ENCODE results near the gene ARHGEF12. TPM values are rescaled to one million over a fixed set of nuclear protein-coding genes. Genes with fewer than 3 reads are reported as not detected.

The ARHGEF12 gene
- polyA plus RNA-seq, 2 of the 4 experiments (the other 2 are of a cell fraction) = 16.7 to 27.2 TPM

- DNase-seq (ENCODE audit: low read depth in 1 of 2, low spot score in 1 of 2) (no peak), ATAC-seq (no peak), FAIRE-seq (no peak)
- no peak overlapping the region for H3K4me2 ChIP-seq
- CTCF ChIA-PET = interaction anchor here (2.2 to 15.7 kb wide), 2 partner anchors 11 to 80 kb away, joined by 12 to 407 read pairs; partner anchors contain the start of gene POU2F3
- H3K9me3 ChIP-seq = no peaks in the 10 kb centered on the region
- peaks cover 7% of the 10 kb centered on the region; the same call in 1 of the 3 replicates for H3K4me1 ChIP-seq
- H3K4me3 ChIP-seq = no peak overlapping the region
- POLR2A ChIA-PET = no interaction called here
- TF ChIP-seq CHD2 (IDR thresholded peaks at IDR 0.05; ENCODE audit: low read length, partially characterized antibody) (no peak), FOXS1 (CRISPR knock-in tag; IDR thresholded peaks at IDR 0.05) (no peak), JUNB (IDR thresholded peaks at IDR 0.05) (no peak), EHF (CRISPR knock-in tag; IDR thresholded peaks at IDR 0.05) (no peak), BHLHE40 (IDR thresholded peaks at IDR 0.05; ENCODE audit: low read depth, low read length) (no peak), HDAC2 (IDR thresholded peaks at IDR 0.05) (no peak), RARB (CRISPR knock-in tag; IDR thresholded peaks at IDR 0.05) (no peak), HEYL (CRISPR knock-in tag; IDR thresholded peaks at IDR 0.05) (no peak), E2F6 (IDR thresholded peaks at IDR 0.05; ENCODE audit: borderline replicate concordance, low read depth) (no peak), CHD4 (IDR thresholded peaks at IDR 0.05; ENCODE audit: borderline replicate concordance) (no peak), TP53 (CRISPR knock-in tag; IDR thresholded peaks at IDR 0.05) (no peak)
- no peak overlapping the region for H3K27ac ChIP-seq
- 9% methylated on average over 3 of the region's 3 CpGs for WGBS (ENCODE audit: missing lambda C conversion rate)
These were observed 25.3 kb upstream of the ARHGEF12 start for GRCh38 chr11:120310870-120311269.

- H3K4me1 ChIP-seq = no peaks in the 10 kb centered on the region
- 85% methylated on average over 2 of the region's 3 CpGs for WGBS (ENCODE audit: missing lambda C conversion rate)
- no peak for ATAC-seq
- no peak overlapping the region for H3K4me3 ChIP-seq
- POLR2A ChIA-PET = no interaction called here
- DNase-seq (ENCODE audit: low read depth in 1 of 2, low spot score in 1 of 2) = no peak
- CTCF ChIA-PET = interaction anchor here (4.0 kb wide), 1 partner anchor 12 kb away, joined by 25 read pairs; no protein-coding TSS in a partner anchor
- no peak overlapping the region for H3K27ac ChIP-seq
- no peak for FAIRE-seq
- H3K9me3 ChIP-seq = no peaks in the 10 kb centered on the region
- no peak overlapping the region for H3K4me2 ChIP-seq
- TF ChIP-seq KDM5A (IDR thresholded peaks at IDR 0.05) (no peak), HMGXB4 (CRISPR knock-in tag; IDR thresholded peaks at IDR 0.05; ENCODE audit: borderline replicate concordance) (no peak), HOXB13 (CRISPR knock-in tag; IDR thresholded peaks at IDR 0.05; ENCODE audit: low read depth) (no peak), PHF8 (IDR thresholded peaks at IDR 0.05; ENCODE audit: borderline replicate concordance, low read depth) (no peak), E2F6 (IDR thresholded peaks at IDR 0.05; ENCODE audit: borderline replicate concordance, low read depth) (no peak), POLR2AphosphoS2 (conservative IDR thresholded peaks at IDR 0.05; ENCODE audit: low read length) (no peak), HOXB5 (CRISPR knock-in tag; IDR thresholded peaks at IDR 0.05) (no peak), CTCF (IDR thresholded peaks at IDR 0.05) (no peak), ZFP36 (IDR thresholded peaks at IDR 0.05; ENCODE audit: borderline replicate concordance, partially characterized antibody) (no peak), NFE2L2 (conservative IDR thresholded peaks at IDR 0.05; ENCODE audit: low read length) (no peak), ELK1 (IDR thresholded peaks at IDR 0.05; ENCODE audit: low read depth, low read length) (no peak), TP53 (CRISPR knock-in tag; IDR thresholded peaks at IDR 0.05) (no peak), ZNF302 (CRISPR knock-in tag; IDR thresholded peaks at IDR 0.05) (no peak), SREBF2 (IDR thresholded peaks at IDR 0.05) (no peak), EP300 (IDR thresholded peaks at IDR 0.05) (no peak), ATOH8 (CRISPR knock-in tag; IDR thresholded peaks at IDR 0.05; ENCODE audit: low read depth) (no peak), RFX5 (IDR thresholded peaks at IDR 0.05) (no peak), REST (IDR thresholded peaks at IDR 0.05) (no peak)
These were observed 21.4 kb upstream of the ARHGEF12 start for GRCh38 chr11:120314861-120315260.
